Measurements from ENCODE around the gene GRIK3.

GRIK3 gene

GRCh38 chr1:36889478-36890226 lies 144.7 kb downstream of the GRIK3 start:
- Histone ChIP-seq H2AK5ac (ENCODE audit: low read length) (no peak overlapping the region), H3K79me2 (ENCODE audit: control insufficient read depth, insufficient read depth, low read length, poor library complexity) (no peaks in the 10 kb centered on the region), H2BK120ac (ENCODE audit: insufficient read depth, low read length, poor library complexity) (no peak overlapping the region), H4K12ac (ENCODE audit: low read depth, low read length) (no peak overlapping the region), H2AFZ (ENCODE audit: insufficient read depth, low read length, poor library complexity) (no peak overlapping the region), H4K8ac (ENCODE audit: low read depth, low read length) (no peak overlapping the region), H3K4me2 (ENCODE audit: low read length) (no peak overlapping the region), H4K91ac (ENCODE audit: low read depth, low read length) (no peak overlapping the region), H3K9me3 (ENCODE audit: insufficient read depth, low read depth, low read length) (no peaks in the 10 kb centered on the region), H2BK12ac (ENCODE audit: low read length) (no peak overlapping the region), H3K27ac (ENCODE audit: low read depth, low read length) (no peak overlapping the region), H3K23ac (ENCODE audit: low read length) (no peak overlapping the region), H2BK5ac (ENCODE audit: low read depth, low read length, poor library complexity) (no peak overlapping the region), H3K27me3 (ENCODE audit: insufficient read depth, low read length) (no peaks in the 10 kb centered on the region), H3K4me1 (ENCODE audit: control insufficient read depth in 1 of 2, insufficient read depth in 2 of 2, low read length in 2 of 2) (no peaks in the 10 kb centered on the region), H3K36me3 (ENCODE audit: control insufficient read depth in 1 of 2, insufficient read depth in 2 of 2, low read length in 2 of 2) (no peaks in the 10 kb centered on the region), H3K4ac (ENCODE audit: low read depth, low read length) (no peak overlapping the region), H3K79me1 (ENCODE audit: low read length) (no peaks in the 10 kb centered on the region), H3K9ac (ENCODE audit: low read length) (no peak overlapping the region), H3K18ac (ENCODE audit: low read length) (no peak overlapping the region), H3K14ac (ENCODE audit: low read length) (no peak overlapping the region), H3K4me3 (ENCODE audit: low read depth, low read length) (no peak overlapping the region)
- WGBS (ENCODE audit: extremely low coverage, insufficient coverage, insufficient read length): no CpG with 5 or more reads among the region's 7 CpGs
- no peak for DNase-seq

- no peaks in the 10 kb centered on the region for H3K79me1 ChIP-seq (ENCODE audit: low read length)
- no peaks in the 10 kb centered on the region for H3K27me3 ChIP-seq (ENCODE audit: insufficient read depth, low read length)
- H3K4ac ChIP-seq (ENCODE audit: low read depth, low read length): no peak overlapping the region
- no CpG with 5 or more reads among the region's 7 CpGs for WGBS (ENCODE audit: extremely low coverage, insufficient coverage, insufficient read length)
- no peaks in the 10 kb centered on the region for H3K36me3 ChIP-seq (ENCODE audit: control insufficient read depth in 1 of 2, insufficient read depth in 2 of 2, low read length in 2 of 2)
- H3K79me2 ChIP-seq (ENCODE audit: control insufficient read depth, insufficient read depth, low read length, poor library complexity): no peaks in the 10 kb centered on the region
- H3K27ac ChIP-seq (ENCODE audit: low read depth, low read length): no peak overlapping the region
- H3K18ac ChIP-seq (ENCODE audit: low read length): no peak overlapping the region
- H3K9me3 ChIP-seq (ENCODE audit: insufficient read depth, low read depth, low read length): no peaks in the 10 kb centered on the region
- no peak overlapping the region for H4K8ac ChIP-seq (ENCODE audit: low read depth, low read length)
- no peak overlapping the region for H2BK5ac ChIP-seq (ENCODE audit: low read depth, low read length, poor library complexity)
- H4K12ac ChIP-seq (ENCODE audit: low read depth, low read length): no peak overlapping the region
- H4K91ac ChIP-seq (ENCODE audit: low read depth, low read length): no peak overlapping the region
- no peak overlapping the region for H2BK12ac ChIP-seq (ENCODE audit: low read length)
- no peak overlapping the region for H3K4me3 ChIP-seq (ENCODE audit: low read depth, low read length)
- no peak overlapping the region for H3K4me2 ChIP-seq (ENCODE audit: low read length)
- no peaks in the 10 kb centered on the region for H3K4me1 ChIP-seq (ENCODE audit: control insufficient read depth in 1 of 2, insufficient read depth in 2 of 2, low read length in 2 of 2)
- H3K23ac ChIP-seq (ENCODE audit: low read length): no peak overlapping the region
- no peak overlapping the region for H3K9ac ChIP-seq (ENCODE audit: low read length)
- H2AFZ ChIP-seq (ENCODE audit: insufficient read depth, low read length, poor library complexity): no peak overlapping the region
- H3K14ac ChIP-seq (ENCODE audit: low read length): no peak overlapping the region
- no peak overlapping the region for H2BK120ac ChIP-seq (ENCODE audit: insufficient read depth, low read length, poor library complexity)
- no peak overlapping the region for H2AK5ac ChIP-seq (ENCODE audit: low read length)
- no peak for DNase-seq
Observed at GRCh38 chr1:36888811-36889477, 145.4 kb downstream of the GRIK3 start.

GRCh38 chr1:36885540-36886357 lies 148.6 kb downstream of the GRIK3 start:
- Histone ChIP-seq H2BK12ac (ENCODE audit: low read length) (no peak overlapping the region), H3K4ac (ENCODE audit: low read depth, low read length) (no peak overlapping the region), H2BK120ac (ENCODE audit: insufficient read depth, low read length, poor library complexity) (no peak overlapping the region), H3K9ac (ENCODE audit: low read length) (no peak overlapping the region), H2AFZ (ENCODE audit: insufficient read depth, low read length, poor library complexity) (no peak overlapping the region), H3K14ac (ENCODE audit: low read length) (no peak overlapping the region), H3K9me3 (ENCODE audit: insufficient read depth, low read depth, low read length) (peaks cover 2% of the 10 kb centered on the region), H3K79me2 (ENCODE audit: control insufficient read depth, insufficient read depth, low read length, poor library complexity) (no peaks in the 10 kb centered on the region), H3K36me3 (ENCODE audit: control insufficient read depth in 1 of 2, insufficient read depth in 2 of 2, low read length in 2 of 2) (no peaks in the 10 kb centered on the region), H4K12ac (ENCODE audit: low read depth, low read length) (no peak overlapping the region), H4K91ac (ENCODE audit: low read depth, low read length) (no peak overlapping the region), H3K4me3 (ENCODE audit: low read depth, low read length) (no peak overlapping the region), H3K27me3 (ENCODE audit: insufficient read depth, low read length) (no peaks in the 10 kb centered on the region), H3K79me1 (ENCODE audit: low read length) (no peaks in the 10 kb centered on the region), H3K18ac (ENCODE audit: low read length) (no peak overlapping the region), H2AK5ac (ENCODE audit: low read length) (no peak overlapping the region), H3K23ac (ENCODE audit: low read length) (no peak overlapping the region), H4K8ac (ENCODE audit: low read depth, low read length) (no peak overlapping the region), H3K27ac (ENCODE audit: low read depth, low read length) (no peak overlapping the region), H3K4me1 (ENCODE audit: control insufficient read depth in 1 of 2, insufficient read depth in 2 of 2, low read length in 2 of 2) (no peaks in the 10 kb centered on the region), H3K4me2 (ENCODE audit: low read length) (no peak overlapping the region), H2BK5ac (ENCODE audit: low read depth, low read length, poor library complexity) (no peak overlapping the region)
- DNase-seq: no peak
- no CpG with 5 or more reads among the region's 7 CpGs for WGBS (ENCODE audit: extremely low coverage, insufficient coverage, insufficient read length)

GRCh38 chr1:36884801-36885200 lies 149.5 kb downstream of the GRIK3 start:
- no peak overlapping the region for H4K12ac ChIP-seq (ENCODE audit: low read depth, low read length)
- no peak overlapping the region for H3K9ac ChIP-seq (ENCODE audit: low read length)
- no peak overlapping the region for H4K91ac ChIP-seq (ENCODE audit: low read depth, low read length)
- no peak overlapping the region for H3K23ac ChIP-seq (ENCODE audit: low read length)
- H3K27me3 ChIP-seq (ENCODE audit: insufficient read depth, low read length): no peaks in the 10 kb centered on the region
- no peak overlapping the region for H3K4me2 ChIP-seq (ENCODE audit: low read length)
- no CpG with 5 or more reads among the region's 4 CpGs for WGBS (ENCODE audit: extremely low coverage, insufficient coverage, insufficient read length)
- H2AFZ ChIP-seq (ENCODE audit: insufficient read depth, low read length, poor library complexity): no peak overlapping the region
- peaks cover 2% of the 10 kb centered on the region for H3K9me3 ChIP-seq (ENCODE audit: insufficient read depth, low read depth, low read length)
- H2BK12ac ChIP-seq (ENCODE audit: low read length): no peak overlapping the region
- H3K4ac ChIP-seq (ENCODE audit: low read depth, low read length): no peak overlapping the region
- no peak overlapping the region for H2BK120ac ChIP-seq (ENCODE audit: insufficient read depth, low read length, poor library complexity)
- no peaks in the 10 kb centered on the region for H3K79me2 ChIP-seq (ENCODE audit: control insufficient read depth, insufficient read depth, low read length, poor library complexity)
- no peak overlapping the region for H4K8ac ChIP-seq (ENCODE audit: low read depth, low read length)
- H3K4me1 ChIP-seq (ENCODE audit: control insufficient read depth in 1 of 2, insufficient read depth in 2 of 2, low read length in 2 of 2): no peaks in the 10 kb centered on the region
- no peak overlapping the region for H3K18ac ChIP-seq (ENCODE audit: low read length)
- no peaks in the 10 kb centered on the region for H3K79me1 ChIP-seq (ENCODE audit: low read length)
- H3K36me3 ChIP-seq (ENCODE audit: control insufficient read depth in 1 of 2, insufficient read depth in 2 of 2, low read length in 2 of 2): no peaks in the 10 kb centered on the region
- no peak overlapping the region for H3K27ac ChIP-seq (ENCODE audit: low read depth, low read length)
- DNase-seq: no peak
- no peak overlapping the region for H2AK5ac ChIP-seq (ENCODE audit: low read length)
- H3K4me3 ChIP-seq (ENCODE audit: low read depth, low read length): no peak overlapping the region
- H3K14ac ChIP-seq (ENCODE audit: low read length): no peak overlapping the region
- H2BK5ac ChIP-seq (ENCODE audit: low read depth, low read length, poor library complexity): no peak overlapping the region
